CMK (cell line): ENCODE data around the gene TSPAN18.

Source experiments
- DNase-seq: peaks from one replicate; pipeline ENCODE4 v3.0.0-alpha.2; 2010; ENCODE audit warnings: low read depth

Gene TSPAN18

DNA sequence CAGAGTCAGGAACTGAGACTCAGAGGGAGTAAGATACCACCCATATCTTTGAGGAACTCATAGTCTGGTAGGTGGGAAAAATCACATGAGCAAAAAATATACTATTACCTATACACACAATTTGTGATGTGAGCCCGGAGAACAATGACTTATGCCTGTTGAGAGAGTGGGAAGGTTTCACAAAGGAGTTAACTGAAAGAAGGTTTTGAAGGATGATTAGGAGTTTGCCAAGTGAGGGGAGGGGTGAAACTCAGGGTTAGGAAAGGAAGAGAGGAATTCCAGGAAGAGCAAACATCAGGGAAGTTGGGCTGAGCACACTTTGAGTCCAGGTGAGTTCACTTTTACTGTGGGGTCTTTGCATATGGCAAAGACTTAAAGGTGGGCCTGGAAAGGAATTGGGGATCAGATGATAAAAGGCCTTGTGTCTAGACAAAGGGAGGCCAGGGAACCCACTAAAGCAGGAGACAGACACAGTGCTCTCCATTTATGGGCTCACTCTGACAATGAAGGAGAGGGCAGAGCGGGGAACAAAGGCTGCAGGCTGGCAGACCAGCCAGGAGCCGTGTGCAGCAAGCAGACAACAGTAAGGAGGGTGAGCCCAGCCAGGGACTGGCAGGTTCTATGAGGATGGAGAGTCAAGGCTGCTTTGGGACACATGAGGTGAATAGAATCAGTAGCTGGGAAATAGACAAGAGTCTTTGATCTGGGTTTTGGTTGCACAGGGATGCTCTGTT is 33.1 kb downstream of the TSPAN18 start:
- no peak for DNase-seq

DNA sequence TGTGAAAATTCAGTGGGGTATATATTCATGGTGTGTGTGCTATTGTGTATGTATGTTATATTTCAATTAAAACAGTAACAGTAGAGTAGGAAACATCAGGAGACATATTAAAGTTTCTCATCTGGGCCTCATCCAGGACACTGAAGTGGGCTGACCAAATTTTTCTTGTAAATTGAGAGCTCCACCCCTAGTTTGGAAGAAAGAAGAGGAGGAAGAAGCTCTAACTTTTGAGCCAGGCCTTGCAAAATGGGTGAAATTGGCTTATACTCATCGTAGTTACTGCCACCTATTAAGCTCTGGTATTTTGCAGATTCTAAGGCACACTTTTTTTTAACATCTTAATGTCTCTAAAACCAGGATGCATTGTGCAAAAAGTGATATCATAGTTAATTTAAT is 33.7 kb downstream of the TSPAN18 start:
- no peak for DNase-seq

DNA sequence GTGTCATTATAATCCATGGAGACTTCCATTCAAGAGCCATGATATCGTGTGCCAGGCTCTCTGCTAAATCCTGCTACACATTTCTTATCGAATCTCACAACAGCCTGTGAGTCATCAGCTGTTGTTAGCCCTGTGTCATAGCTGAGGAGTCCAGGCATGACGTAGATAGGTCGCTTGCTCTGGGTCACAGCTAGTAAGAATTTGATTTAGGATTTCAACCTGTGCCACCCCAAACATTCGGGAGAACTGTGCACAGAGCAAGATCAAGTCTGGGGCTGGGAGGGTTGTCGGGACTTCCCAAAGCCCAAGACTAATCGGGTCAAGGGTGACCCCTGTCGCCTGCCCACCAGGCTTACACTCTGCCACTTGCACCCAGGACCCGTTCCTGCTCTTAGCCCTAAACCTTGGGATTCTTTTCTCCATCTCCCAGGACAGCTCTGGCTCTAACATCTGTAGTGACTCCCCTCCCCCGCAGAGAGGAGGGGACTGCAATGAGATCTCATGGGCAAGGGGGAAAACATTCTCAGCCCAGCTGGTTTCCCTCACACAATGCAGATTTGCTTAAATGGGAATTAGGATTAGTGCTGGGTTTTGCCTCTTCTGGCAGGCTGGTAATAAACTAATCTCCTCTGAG is 34.3 kb downstream of the TSPAN18 start:
- no peak for DNase-seq

DNA sequence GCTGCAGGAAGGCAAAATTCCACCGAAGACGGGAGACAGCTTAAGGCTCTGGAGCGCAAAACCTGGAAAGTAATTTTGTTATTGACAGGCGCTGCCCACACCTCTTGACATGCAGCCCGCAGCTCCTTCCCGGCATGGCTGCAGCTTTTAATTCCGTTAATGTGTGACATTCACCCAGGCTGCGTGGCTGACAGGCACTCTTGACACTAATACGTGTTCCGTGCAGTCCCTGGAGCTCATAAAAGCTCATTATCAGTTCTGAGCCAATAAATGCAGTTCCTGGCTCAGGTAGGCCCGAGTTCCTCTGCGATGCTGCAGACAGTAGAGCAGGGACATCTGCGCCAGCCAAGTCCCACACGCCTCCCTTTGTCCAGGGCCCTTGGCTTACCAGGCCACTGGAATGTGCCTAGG is 34.8 kb downstream of the TSPAN18 start:
- DNase-seq: no peak

DNA sequence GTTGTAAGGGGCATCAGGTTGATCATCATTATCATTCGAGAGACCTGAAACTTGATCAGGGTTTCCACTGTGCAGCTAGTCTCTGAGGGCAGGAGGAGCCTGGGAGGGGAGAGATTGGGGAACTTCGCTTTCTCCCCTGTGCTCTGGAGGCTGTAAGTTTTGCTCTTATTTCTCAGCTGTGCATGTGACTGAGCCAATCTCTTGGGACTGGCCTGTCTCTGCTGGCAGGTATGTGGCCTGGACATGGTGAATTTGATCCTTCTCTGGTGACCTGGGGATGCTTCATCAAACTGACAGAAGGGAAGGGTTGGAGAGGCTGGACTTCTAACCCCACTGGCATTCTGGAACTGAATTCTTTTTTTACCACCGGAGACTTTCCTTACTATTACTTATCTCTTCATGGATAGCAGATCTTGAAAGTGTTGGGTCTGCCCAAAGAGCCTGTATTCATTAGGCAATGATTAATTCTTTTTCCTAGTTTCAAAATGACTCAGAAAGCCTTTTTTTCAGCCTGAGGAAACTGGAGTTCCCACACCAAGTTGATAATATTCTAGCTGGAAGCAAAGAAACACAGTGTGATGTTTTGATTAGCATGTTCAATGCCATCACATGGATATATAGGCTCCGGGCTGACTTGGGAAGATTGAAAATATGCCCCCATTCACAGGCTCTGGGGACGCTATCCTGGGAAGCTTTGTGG is 36.5 kb downstream of the TSPAN18 start:
- DNase-seq: no peak

DNA sequence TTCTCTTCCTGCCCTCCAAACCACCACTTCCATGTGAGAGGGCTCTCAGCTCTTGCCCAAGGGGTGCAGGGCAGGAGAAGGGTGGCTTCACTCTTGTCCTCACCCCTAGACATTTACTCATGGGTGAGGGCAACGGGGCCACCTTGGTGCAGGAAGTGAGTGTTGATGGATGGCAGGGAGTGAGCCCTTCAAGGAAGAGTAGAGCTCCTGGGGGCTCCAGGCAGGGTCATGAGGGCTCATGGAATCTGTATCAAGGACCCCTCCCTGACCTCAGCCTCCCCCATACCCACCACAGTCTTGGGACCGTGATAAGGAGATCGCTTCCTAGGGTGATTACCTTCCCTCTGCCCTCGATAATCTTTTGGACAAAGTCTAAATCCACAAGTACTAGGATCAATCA is 37.8 kb downstream of the TSPAN18 start:
- DNase-seq: no peak

DNA sequence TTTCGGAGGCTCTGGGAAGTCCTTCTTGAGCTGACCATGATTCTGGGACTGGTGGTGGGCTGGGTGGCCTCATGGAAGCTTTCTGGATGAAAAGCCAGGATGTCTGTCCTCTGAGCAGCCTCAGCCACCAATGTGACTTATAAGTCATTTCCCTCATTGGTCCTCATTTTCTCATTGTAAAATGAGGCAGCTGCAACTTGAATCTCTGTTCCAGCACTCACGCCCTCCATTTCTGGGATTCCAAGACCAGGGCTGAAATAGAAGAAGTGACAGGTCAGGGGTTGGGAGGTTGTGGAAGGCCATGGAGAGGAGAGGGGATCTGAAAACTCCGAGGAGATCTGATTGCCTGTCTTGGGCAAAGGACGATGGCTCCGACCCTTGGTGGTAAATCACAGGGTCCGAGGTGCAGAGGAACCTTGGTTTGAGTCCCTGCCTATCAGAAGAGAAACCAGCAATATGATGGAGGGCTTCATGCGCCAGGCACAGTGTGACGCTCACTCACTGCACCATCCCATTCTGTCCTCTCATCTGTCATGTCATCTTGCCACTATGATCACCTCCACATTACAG is 38.3 kb downstream of the TSPAN18 start:
- no peak for DNase-seq

DNA sequence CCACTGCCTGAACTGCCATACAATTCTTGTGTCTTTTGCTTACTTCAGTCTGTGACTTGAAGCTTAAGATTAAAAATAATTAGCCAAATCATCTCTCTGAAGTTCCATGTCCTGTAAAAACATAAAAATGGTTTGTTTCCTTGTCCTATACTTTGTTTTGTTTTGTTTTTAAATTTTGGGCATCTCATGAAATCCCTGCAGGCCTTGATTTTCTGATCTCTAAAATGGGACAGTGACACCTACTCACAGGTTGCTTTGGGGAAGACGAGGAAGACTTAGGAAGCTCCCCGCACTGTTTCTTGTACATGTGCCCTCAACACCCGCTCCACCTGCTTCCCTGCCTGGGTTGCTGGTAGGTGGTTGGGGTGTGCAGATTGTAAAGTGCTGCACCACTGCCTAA is 38.9 kb downstream of the TSPAN18 start:
- DNase-seq: no peak

DNA sequence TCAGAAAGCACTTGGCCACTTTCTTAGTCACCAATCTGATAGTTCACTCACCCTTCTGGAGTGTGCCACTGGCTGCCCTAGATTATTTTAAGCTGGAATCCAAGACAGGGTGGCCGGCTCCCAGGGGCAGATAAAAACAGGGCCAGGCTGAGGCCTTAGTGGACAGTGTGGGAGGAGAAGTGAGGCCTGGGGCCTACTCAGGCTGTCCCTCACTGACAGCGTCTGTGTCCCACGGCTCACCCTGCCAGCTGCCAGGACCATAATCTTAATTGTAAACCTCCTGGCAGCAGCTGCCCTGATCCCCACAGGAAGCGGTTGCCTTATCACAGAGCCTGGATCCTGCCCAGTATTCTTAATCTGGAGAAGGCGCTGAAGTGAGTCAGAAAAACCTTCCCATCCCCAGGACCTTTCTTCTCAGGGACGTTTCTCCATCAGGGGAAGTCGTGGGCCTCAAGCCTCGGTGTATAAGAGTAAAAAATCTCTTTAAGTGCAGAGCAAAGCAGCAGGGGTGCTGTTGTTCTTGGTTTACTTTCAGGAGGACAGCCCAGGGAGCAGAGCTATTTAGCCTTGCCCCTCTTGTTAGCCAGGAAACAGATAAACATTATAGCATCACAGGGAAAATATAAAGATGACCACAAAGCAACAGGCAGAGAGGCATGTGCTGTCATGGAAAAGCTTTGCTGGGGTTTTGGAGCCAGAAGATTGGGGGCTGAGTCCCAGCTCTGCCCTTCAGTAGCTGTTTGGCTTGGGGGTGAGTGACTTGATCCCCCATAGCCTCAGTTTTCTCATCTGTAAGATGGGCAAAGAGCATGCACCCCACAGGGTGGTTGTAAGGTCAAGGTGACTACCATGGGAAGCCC is 39.6 kb downstream of the TSPAN18 start:
- no peak for DNase-seq

DNA sequence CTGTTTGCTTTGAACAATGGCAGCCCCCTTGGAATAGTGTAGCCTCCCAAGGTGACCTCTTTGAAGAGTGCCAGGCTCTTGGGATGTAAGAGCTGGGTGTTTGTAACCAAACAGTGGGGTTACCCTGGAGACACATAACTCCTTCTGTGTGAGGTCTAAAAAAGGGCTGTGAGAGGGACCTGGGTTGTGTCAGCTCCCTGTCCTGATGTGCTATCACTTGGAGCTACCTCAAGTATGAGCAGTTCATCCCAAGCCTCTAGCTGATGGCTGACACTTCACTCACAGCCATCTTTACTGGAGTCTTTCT is 40.2 kb downstream of the TSPAN18 start:
- no peak for DNase-seq

DNA sequence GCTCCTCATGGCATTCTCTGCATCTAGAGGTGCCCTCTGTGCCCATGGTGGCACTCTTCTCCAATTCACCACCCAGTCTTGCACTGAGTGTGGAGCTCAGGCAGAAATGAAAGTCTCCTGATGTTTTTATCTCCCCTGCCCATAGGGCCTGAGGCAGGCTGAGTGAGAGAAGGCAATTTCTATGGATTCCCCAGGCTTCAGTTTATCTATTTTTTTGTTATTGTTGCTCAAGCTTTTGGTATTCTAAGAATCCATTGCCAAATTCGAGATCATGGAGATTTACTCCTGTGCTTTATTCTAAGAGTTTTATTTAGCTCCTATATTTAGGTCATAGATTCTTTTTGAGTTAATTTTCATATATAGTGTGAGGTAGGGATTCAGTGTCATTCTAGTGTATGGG is 40.7 kb downstream of the TSPAN18 start:
- DNase-seq: no peak

DNA sequence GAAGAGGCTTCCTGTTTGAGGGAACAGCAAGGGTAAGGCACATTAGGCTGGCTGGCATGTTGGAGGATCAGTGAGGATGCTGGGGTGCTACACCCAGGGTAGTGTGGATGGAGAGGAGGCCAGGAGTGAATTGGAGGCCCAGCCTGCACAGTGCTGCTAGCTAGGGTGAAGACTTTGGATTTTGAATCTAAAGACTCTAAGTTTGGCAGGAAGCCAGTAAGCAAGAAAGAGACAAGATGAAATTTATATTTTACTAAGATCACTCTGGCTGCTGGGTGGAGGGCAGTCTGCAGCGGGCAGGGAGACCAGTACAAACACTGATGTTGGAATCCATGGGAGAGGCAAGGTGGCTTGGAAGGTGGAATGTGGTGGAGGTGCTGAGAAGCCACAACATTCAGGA is 43.6 kb downstream of the TSPAN18 start:
- no peak for DNase-seq

DNA sequence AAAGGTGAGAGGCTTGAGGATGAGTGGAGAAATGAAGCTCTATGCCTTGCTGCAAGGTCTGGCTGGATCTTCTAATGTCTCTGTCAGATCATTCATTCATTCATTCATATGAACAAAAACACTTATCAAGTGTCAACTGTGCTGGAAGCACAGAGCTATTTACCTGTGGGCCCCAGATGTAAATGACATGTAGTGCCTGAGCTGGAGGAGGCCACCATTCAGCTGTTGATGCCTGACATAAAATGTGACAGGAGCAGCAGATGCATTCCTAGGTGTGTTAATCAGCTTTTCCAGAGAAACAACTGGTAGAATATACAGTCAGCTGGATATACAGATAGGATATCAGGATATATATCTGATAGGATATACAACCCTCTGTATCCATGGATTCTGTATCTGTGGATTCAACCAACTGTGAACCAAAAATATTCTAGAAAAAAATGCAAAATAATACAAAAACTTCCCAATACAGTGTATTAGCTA is 44.5 kb downstream of the TSPAN18 start:
- DNase-seq: no peak

DNA sequence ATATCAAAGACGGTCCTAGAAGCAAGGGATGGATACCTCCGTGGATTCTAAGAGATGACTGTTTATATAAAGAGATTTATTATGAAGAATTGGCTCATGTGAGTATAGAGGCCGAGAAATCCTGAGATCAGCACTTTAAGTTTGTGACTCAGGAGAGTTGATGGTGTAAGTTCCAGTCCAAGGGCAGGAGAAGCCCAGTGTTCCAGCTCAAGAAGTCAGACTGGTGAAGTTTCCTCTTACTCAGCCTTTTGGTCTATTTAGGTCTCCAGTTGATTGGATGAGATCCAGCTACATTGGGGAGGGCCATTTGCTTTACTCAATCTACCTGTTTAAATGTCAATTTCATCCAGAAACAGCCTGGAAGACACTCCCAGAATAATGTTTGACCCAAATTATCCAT is 45.1 kb downstream of the TSPAN18 start:
- no peak for DNase-seq

DNA sequence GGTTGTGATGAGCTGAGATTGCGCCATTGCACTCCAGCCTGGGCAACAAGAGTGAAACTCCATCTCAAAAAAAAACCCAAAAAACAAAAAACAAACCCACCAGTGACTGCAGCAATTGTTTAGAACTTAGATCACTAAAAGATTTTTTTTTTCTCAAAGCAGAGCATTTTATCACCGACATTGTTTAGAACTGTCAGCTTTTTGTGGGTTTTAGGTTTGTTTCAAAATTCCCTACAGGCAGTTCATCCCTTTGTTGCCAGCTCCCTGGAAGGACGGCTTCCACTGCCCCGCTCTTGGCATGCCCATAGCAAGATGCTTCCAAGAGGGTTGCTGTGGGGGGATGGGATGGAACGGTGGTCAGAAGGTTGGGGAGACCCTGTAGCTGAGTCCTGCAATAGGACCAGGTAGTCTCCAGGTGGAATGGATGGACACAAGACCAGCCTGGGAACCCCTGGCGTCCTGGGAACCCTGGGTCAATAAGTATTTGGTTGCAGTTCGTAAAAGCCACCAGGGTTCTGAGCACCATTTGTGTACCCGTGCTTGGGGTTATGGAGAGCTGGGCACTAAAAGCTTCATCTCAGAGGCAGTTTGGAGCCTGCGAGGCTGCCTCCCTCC is 46.7 kb downstream of the TSPAN18 start:
- no peak for DNase-seq

DNA sequence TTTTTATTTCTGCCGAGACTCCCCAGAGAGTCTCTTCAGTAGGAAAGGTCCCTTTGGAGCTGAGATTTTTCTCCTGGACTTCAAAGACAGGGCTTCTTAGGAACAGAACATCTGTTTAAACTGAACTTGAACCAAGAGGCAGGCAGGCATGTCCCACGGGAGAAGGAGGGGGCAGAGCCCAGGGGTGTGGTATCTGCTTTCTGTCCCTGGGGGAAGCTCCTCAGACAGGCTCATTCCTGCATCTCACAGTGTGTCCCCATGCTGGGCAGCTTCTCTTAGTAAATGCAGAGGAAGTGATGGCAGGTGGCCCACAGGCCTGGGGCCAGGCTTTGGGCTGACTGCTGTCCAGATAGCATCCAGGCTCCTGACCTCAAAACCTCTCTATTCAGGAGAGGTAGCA is 47.3 kb downstream of the TSPAN18 start:
- no peak for DNase-seq

DNA sequence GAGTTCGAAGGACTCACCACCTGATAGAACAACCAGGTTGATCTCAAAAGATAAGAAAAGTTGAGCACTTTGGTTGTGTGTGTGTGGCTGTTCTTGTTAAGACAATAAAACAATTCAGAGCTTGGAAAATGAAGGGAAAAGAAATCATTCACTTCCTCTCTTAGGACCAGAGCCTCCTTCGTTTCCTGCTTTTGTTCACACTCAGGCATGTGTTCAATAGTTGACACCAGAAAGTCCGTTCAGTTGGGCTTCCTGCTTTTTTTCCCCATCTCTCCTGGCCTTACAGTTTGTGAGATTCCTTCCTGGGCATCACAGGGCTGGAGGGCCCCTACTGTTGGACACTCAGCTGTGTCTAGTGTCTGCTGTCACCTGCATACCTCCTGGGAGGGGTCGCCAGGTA is 48.0 kb downstream of the TSPAN18 start:
- no peak for DNase-seq

DNA sequence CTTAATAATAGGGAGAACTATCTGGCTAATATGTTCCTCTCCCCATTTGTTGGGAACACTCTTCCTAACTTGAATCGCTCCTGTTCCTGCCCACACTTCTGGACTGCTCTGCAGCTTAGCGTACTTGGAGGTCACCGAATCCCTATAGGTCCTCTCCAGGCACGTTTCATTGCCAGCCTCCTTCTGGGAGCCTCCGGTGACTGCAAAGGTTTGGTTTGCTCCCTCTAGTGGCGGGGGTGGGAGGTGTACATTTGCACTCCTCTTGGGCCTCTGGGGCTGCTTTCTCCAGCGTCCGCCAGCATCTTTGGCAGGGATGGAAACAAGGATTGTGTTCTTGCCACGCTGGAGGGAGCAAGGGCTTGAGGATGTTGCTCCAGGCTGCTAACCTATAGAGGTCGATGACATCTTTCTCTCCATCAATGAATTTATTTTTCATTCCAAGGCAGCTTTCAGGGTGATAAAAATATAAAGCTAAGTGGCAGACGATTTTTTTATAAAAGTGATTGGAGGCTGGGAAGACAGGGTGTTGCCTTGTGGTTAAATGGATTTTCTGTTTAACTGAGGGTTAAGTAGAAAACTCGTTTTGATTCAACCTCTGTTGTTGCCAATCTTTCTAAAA is 48.7 kb downstream of the TSPAN18 start:
- DNase-seq: peak; percentile 61

DNA sequence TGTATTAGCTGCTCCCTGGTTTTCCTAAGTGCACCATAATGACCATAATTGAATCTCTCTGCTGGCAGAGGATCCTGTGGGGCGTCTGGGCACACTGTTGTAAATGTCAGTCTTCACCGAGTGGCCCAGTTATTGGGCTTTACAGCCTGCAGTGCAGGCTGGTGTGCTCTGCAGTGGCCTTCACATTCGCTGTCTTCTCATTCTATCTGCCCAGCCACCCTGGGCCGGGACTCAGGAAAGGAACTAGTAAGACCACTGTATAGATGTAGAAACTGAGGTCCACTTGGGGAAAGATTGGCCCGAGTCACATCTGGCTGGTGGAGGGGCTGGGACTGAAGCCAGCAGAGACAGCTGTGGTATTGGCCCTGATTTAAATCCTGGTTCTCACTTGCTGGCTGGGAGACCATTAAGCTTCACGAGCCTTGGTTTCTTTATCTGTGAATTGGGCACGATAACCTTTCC is 49.3 kb downstream of the TSPAN18 start:
- no peak for DNase-seq

DNA sequence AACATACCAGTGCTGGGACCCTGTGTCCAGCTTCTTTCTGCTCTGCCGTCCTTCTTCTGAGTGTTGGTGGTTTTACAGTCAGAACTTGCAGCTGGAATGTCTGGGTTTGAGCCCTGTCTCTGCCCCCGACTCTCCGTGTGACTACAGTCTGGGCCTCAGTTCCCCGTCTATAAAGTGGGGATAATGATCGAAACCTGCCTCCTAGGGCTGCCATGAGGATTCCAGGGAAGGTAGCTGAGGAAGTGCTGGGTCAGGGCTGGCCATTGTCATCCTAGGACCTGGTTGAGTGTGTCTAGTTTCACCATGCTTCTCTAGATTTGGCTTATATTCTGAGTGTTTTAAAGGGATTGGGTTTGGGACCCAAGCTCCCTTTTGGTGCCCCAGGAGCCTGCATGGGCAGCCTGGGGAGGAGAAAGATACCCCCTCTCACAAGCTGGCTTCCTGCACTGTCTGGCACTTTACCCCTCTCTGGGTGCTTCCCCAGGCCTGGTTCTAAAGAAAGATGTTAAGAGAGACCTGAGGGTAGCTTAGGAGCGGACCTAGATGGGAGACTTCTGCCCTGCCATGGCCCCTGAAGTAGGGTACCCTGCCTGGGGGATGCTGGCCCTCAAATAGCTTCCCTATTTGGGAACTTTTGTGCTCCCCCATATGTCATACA is 49.9 kb downstream of the TSPAN18 start:
- no peak for DNase-seq
